Smooth muscle cell of trachea (primary cell): ENCODE results near the gene OR7E24. TPM values are rescaled to one million over a fixed set of nuclear protein-coding genes. Genes with fewer than 3 reads are reported as not detected.

Experiments
- total RNA-seq: library from RNA; depleted of rRNA; stranded (reverse); fragments of >200 nt; gene quantifications from 2 replicates; pipeline ENCODE4 v1.2.1, GENCODE V29; 2014

The OR7E24 gene
- total RNA-seq: not detected in 2 replicates

DNA sequence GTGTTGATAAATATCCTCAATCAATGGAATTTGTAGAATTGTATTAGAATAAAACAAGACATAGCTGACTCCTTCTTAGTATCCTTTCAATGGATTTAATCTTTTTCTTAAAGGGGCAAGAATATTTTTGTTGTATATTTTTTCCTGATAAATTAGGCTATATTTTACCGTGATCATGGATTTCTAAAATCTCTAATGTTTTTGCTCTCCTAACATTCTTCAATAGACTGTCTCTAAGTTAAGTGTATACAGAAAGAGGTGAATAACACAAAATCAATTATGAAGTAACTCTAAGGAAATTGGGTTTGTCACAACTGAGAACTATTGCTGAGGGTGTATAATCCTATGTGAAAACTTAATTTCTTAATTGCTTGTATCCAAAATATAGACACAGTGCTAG is at the start of gene OR7E24:
OR7E24 (plus strand) TSS at position 301 of the 400 bp plus-strand sequence. CDS start 114 bp downstream, outside the sequence.

DNA sequence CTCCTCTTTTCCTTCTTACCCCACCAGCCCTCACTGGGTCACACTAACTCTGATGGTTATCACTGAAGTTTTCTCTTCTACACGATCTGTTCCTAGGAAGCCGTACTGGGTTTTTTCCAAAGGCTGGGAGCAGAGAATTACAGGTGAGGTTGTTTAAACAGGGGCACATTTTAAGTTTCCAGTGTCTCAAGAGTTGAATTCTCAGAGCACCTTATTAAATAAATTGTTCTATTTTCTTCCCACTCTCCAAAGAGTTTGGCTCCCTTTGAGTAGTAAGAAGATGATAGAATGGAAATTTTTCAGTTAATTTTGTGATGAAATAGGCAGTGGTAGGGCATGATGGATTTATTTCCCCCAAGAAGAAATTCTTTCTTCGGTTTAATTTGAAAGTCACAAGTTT is 31.2 kb upstream of the OR7E24 start, which contains the start of gene OR7D4:
OR7D4 (minus strand) TSS at position 101 of the 400 bp plus-strand sequence. CDS start 4,752 bp downstream, outside the sequence.

Other genes with a start within 250 kb of the OR7E24 start
- not detected in 2 replicates for gene MUC16, start 240.5 kb upstream of the OR7E24 start, total RNA-seq
- under 0.01 TPM in 1 of 2 replicates, not detected in the other for gene OR1M1, start 163.9 kb upstream of the OR7E24 start, total RNA-seq
- gene OR7G2, start 143.5 kb upstream of the OR7E24 start, total RNA-seq: not detected in 2 replicates
- gene OR7G1, start 135.2 kb upstream of the OR7E24 start, total RNA-seq: not detected in 2 replicates
- not detected in 2 replicates for gene OR7G3, start 124.0 kb upstream of the OR7E24 start, total RNA-seq
- gene ZNF317, start 110.5 kb upstream of the OR7E24 start, total RNA-seq: 13.5 and 22.2 TPM in 2 replicates
- gene OR7D2, start 72.0 kb upstream of the OR7E24 start, total RNA-seq: 0.33 TPM in 1 of 2 replicates, not detected in the other
- gene OR7D4, start 31.3 kb upstream of the OR7E24 start, total RNA-seq: not detected in 2 replicates
- gene ZNF699, start 58.9 kb downstream of the OR7E24 start, total RNA-seq: 10.4 and 12.4 TPM in 2 replicates
- 15.2 and 19.3 TPM in 2 replicates for gene ZNF559, start 73.2 kb downstream of the OR7E24 start, total RNA-seq
- gene ZNF177, start 112.1 kb downstream of the OR7E24 start, total RNA-seq: 1.3 and 1.9 TPM in 2 replicates
- 10.8 and 17.5 TPM in 2 replicates for gene ZNF266, start 184.6 kb downstream of the OR7E24 start, total RNA-seq
- gene ZNF560, start 247.7 kb downstream of the OR7E24 start, total RNA-seq: 1.0 and 2.2 TPM in 2 replicates